HEK293 (cell line): ENCODE measurements around the gene HERC3.

ENCODE experiments used
- CTCF ChIA-PET: fragments of 350-600 bp; formaldehyde crosslinking; extraction: SDS; loops from one replicate; lab custom pipeline; 2021; ENCODE audit warnings: antibody characterized with exemption; lab: Yijun Ruan, JAX
- POLR2A ChIA-PET: fragments of 300-600 bp; formaldehyde crosslinking; extraction: SDS; loops from one replicate; lab custom pipeline; 2020; ENCODE audit warnings: antibody characterized with exemption, inconsistent platforms; lab: Yijun Ruan, JAX
- H3K27ac ChIP-seq: fragments of 200-500 bp; sonication (Bioruptor generic); 2 replicates; pipeline ENCODE4 v1.5.1; 2014; ENCODE audit warnings: low read depth, low read length, control low read depth, inconsistent platforms; ENCODE audit errors: extremely low read depth
- H3K36me3 ChIP-seq, 2 experiments: fragments of 200-500 bp in 1 of 2; sonication (Bioruptor generic) in 1 of 2; 1 replicate in 1 of 2; 2 replicates in 1 of 2; pipeline ENCODE4 v1.5.1; 2014 to 2017; ENCODE audit warnings: inconsistent platforms in 2 of 2, low read length in 2 of 2; ENCODE audit not compliant: control insufficient read depth in 2 of 2, insufficient read depth in 1 of 2
- H3K4me1 ChIP-seq: fragments of 200-500 bp; sonication (Bioruptor generic); 2 replicates; pipeline ENCODE4 v1.5.1; 2014; ENCODE audit warnings: mild to moderate bottlenecking, low read length, inconsistent platforms; ENCODE audit not compliant: control insufficient read depth, insufficient read depth
- H3K4me3 ChIP-seq: 2 replicates; pipeline ENCODE4 v1.5.1; 2011; ENCODE audit warnings: low read depth, mild to moderate bottlenecking, control low read depth, low read length, moderate library complexity
- H3K9me3 ChIP-seq: fragments of 200-500 bp; sonication (Bioruptor generic); 2 replicates; pipeline ENCODE4 v1.5.1; 2014; ENCODE audit warnings: low read depth, low read length, inconsistent platforms; ENCODE audit not compliant: control insufficient read depth, insufficient read depth
- CTCF ChIP-seq: fragments of 450-650 bp; formaldehyde crosslinking; IDR thresholded peaks from 2 replicates; pipeline ENCODE4 v1.5.1; 2016; ENCODE audit warnings: missing biosample characterization, missing genetic modification characterization
- GFI1B ChIP-seq: fragments of 450-650 bp; formaldehyde crosslinking; IDR thresholded peaks from 2 replicates; pipeline ENCODE4 v1.5.1; 2016; ENCODE audit warnings: missing biosample characterization, missing genetic modification characterization
- MEIS1 ChIP-seq: sonication (generic); formaldehyde crosslinking; IDR thresholded peaks from 2 replicates; pipeline ENCODE4 v1.8.1; 2022; ENCODE audit warnings: missing genetic modification reagents, mild to moderate bottlenecking, borderline replicate concordance
- OSR2 ChIP-seq: fragments of 450-650 bp; formaldehyde crosslinking; IDR thresholded peaks from 2 replicates; pipeline ENCODE4 v1.5.1; 2016; ENCODE audit warnings: missing biosample characterization, missing genetic modification characterization
- SCRT1 ChIP-seq: fragments of 450-650 bp; formaldehyde crosslinking; IDR thresholded peaks from 2 replicates; pipeline ENCODE4 v1.5.1; 2016; ENCODE audit warnings: missing biosample characterization, missing genetic modification characterization, borderline replicate concordance
- YY1 ChIP-seq: fragments of 450-650 bp; formaldehyde crosslinking; IDR thresholded peaks from 2 replicates; pipeline ENCODE4 v1.5.1; 2018; ENCODE audit warnings: missing biosample characterization, missing genetic modification characterization
- ZBTB8A ChIP-seq: fragments of 450-650 bp; formaldehyde crosslinking; IDR thresholded peaks from 2 replicates; pipeline ENCODE4 v1.5.1; 2016; ENCODE audit warnings: missing biosample characterization, missing genetic modification characterization
- ZNF274 ChIP-seq, 2 experiments: fragments of 200-500 bp in 1 of 2; fragments of 450-650 bp in 1 of 2; sonication (Bioruptor generic) in 1 of 2; formaldehyde crosslinking in 1 of 2; IDR thresholded peaks; 2 replicates each; pipeline versions ENCODE4 v1.5.1 to v1.6.1; 2014 to 2016; ENCODE audit warnings: borderline replicate concordance in 1 of 2, inconsistent platforms in 1 of 2, low read length in 1 of 2, missing biosample characterization in 1 of 2, missing genetic modification characterization in 1 of 2
- ZNF529 ChIP-seq: fragments of 450-650 bp; formaldehyde crosslinking; IDR thresholded peaks from 2 replicates; pipeline ENCODE4 v1.5.1; 2017; ENCODE audit warnings: missing genetic modification characterization, missing biosample characterization; ENCODE audit not compliant: insufficient replicate concordance
- ZNF560 ChIP-seq: fragments of 450-650 bp; formaldehyde crosslinking; IDR thresholded peaks from 2 replicates; pipeline ENCODE4 v1.5.1; 2017; ENCODE audit warnings: missing biosample characterization, missing genetic modification characterization, borderline replicate concordance
- ZNF658 ChIP-seq: fragments of 450-650 bp; formaldehyde crosslinking; IDR thresholded peaks from 2 replicates; pipeline ENCODE4; 2016; ENCODE audit warnings: missing biosample characterization, missing genetic modification characterization
- ZNF843 ChIP-seq: fragments of 450-650 bp; formaldehyde crosslinking; IDR thresholded peaks from 2 replicates; pipeline ENCODE4 v1.5.1; 2016; ENCODE audit warnings: missing biosample characterization, missing genetic modification characterization
- TF ChIP-seq, protein P1 (sequence below): fragments of 450-650 bp; formaldehyde crosslinking; IDR thresholded peaks from 2 replicates; pipeline ENCODE4 v1.5.1; 2017; ENCODE audit warnings: missing biosample characterization, missing genetic modification characterization
- TF ChIP-seq, protein P2 (sequence below): fragments of 450-650 bp; formaldehyde crosslinking; optimal IDR thresholded peaks from 2 replicates; pipeline ENCODE3; 2016; ENCODE audit warnings: missing biosample characterization, mild to moderate bottlenecking, missing genetic modification characterization
- TF ChIP-seq, protein P3 (sequence below): fragments of 450-650 bp; formaldehyde crosslinking; conservative IDR thresholded peaks from 2 replicates; pipeline ENCODE4 v1.5.1; 2016; ENCODE audit warnings: low read depth, missing biosample characterization, missing genetic modification characterization

The HERC3 gene

DNA sequence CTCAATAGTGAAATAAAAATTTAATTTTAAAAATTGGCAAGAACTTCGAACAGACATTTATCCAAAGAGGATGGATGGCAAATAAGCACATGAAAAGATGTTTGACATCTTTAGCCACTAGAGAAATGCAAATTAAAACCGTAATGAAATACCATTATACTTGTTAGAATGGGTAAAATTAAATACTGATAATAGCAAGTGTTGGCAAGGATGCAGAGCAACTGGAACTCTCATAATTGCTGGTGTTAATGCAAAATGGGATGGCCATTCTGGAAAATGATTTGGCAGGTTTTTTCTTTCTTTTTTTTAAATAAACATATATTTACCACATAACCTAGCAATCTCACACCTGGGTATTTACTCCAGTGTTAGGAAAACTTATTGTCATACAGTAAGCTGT lies 51.7 kb downstream of the HERC3 start (continued):
- TF ChIP-seq CTCF (tag by site-specific recombination) (no peak), SCRT1 (tag by site-specific recombination) (no peak)
- TF ChIP-seq, protein P1, sequence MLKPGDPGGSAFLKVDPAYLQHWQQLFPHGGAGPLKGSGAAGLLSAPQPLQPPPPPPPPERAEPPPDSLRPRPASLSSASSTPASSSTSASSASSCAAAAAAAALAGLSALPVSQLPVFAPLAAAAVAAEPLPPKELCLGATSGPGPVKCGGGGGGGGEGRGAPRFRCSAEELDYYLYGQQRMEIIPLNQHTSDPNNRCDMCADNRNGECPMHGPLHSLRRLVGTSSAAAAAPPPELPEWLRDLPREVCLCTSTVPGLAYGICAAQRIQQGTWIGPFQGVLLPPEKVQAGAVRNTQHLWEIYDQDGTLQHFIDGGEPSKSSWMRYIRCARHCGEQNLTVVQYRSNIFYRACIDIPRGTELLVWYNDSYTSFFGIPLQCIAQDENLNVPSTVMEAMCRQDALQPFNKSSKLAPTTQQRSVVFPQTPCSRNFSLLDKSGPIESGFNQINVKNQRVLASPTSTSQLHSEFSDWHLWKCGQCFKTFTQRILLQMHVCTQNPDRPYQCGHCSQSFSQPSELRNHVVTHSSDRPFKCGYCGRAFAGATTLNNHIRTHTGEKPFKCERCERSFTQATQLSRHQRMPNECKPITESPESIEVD (tag by site-specific recombination), result no peak

GRCh38 chr4:88645994-88646393 lies 53.7 kb downstream of the HERC3 start:
- H3K36me3 ChIP-seq, result no peaks in the 10 kb centered on the region
- TF ChIP-seq ZNF843, result no peak
- TF ChIP-seq ZNF560, result no peak
- TF ChIP-seq ZBTB8A, result no peak
- no peak for TF ChIP-seq ZNF658 (tag by site-specific recombination)
- no peak for TF ChIP-seq GFI1B (tag by site-specific recombination)
- no peak for TF ChIP-seq YY1 (tag by site-specific recombination)
- TF ChIP-seq, protein P2, sequence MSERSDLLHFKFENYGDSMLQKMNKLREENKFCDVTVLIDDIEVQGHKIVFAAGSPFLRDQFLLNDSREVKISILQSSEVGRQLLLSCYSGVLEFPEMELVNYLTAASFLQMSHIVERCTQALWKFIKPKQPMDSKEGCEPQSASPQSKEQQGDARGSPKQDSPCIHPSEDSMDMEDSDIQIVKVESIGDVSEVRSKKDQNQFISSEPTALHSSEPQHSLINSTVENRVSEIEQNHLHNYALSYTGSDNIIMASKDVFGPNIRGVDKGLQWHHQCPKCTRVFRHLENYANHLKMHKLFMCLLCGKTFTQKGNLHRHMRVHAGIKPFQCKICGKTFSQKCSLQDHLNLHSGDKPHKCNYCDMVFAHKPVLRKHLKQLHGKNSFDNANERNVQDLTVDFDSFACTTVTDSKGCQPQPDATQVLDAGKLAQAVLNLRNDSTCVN, result no peak
- TF ChIP-seq ZNF529 (tag by site-specific recombination), result no peak
- no peak for TF ChIP-seq ZNF274 (IDR thresholded peaks at IDR 0.05; ENCODE audit: low read length)
- no peak for TF ChIP-seq ZNF274 (tag by site-specific recombination; IDR thresholded peaks at IDR 0.05; ENCODE audit: borderline replicate concordance)
- TF ChIP-seq MEIS1 (CRISPR knock-in tag), result no peak
- TF ChIP-seq, protein P3, sequence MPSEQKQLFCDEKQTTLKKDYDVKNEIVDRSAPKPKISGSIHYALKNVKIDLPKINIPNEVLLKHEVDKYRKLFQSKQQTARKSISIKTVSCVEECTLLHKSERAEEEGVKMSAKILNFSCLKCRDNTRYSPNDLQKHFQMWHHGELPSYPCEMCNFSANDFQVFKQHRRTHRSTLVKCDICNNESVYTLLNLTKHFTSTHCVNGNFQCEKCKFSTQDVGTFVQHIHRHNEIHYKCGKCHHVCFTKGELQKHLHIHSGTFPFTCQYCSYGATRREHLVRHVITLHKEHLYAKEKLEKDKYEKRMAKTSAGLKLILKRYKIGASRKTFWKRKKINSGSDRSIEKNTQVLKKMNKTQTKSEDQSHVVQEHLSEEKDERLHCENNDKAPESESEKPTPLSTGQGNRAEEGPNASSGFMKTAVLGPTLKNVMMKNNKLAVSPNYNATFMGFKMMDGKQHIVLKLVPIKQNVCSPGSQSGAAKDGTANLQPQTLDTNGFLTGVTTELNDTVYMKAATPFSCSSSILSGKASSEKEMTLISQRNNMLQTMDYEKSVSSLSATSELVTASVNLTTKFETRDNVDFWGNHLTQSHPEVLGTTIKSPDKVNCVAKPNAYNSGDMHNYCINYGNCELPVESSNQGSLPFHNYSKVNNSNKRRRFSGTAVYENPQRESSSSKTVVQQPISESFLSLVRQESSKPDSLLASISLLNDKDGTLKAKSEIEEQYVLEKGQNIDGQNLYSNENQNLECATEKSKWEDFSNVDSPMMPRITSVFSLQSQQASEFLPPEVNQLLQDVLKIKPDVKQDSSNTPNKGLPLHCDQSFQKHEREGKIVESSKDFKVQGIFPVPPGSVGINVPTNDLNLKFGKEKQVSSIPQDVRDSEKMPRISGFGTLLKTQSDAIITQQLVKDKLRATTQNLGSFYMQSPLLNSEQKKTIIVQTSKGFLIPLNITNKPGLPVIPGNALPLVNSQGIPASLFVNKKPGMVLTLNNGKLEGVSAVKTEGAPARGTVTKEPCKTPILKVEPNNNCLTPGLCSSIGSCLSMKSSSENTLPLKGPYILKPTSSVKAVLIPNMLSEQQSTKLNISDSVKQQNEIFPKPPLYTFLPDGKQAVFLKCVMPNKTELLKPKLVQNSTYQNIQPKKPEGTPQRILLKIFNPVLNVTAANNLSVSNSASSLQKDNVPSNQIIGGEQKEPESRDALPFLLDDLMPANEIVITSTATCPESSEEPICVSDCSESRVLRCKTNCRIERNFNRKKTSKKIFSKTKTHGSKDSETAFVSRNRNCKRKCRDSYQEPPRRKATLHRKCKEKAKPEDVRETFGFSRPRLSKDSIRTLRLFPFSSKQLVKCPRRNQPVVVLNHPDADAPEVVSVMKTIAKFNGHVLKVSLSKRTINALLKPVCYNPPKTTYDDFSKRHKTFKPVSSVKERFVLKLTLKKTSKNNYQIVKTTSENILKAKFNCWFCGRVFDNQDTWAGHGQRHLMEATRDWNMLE (tag by site-specific recombination), result no peak
- TF ChIP-seq OSR2 (tag by site-specific recombination), result no peak
- TF ChIP-seq, all 188 proteins: peak for 0
- Histone ChIP-seq H3K4me1 (no peaks in the 10 kb centered on the region), H3K4me3 (no peak overlapping the region), H3K27ac (no peak overlapping the region), H3K9me3 (no peaks in the 10 kb centered on the region)
- CTCF ChIA-PET, result no interaction called here
- POLR2A ChIA-PET, result no interaction called here
